ENCODE measurements around the gene HS6ST2.

GRCh38 chrX:132594129-132594528, 364.3 kb downstream of the HS6ST2 start:
- no peak for TF ChIP-seq CTCF (IDR thresholded peaks at IDR 0.05)
- TF ChIP-seq POLR2A (IDR thresholded peaks at IDR 0.05), result no peak
- no peak for TF ChIP-seq EP300 (IDR thresholded peaks at IDR 0.05)

All from tibial nerve (tissue), 4 donors.